ENCODE results near the gene LMX1B.
"Not testable (repeated sequence)": the region's sequence is repeated elsewhere in the genome, so short reads cannot be mapped to it uniquely, and the experiment has no call there.

The LMX1B gene

GRCh38 chr9:126700296-126700695 is 86.6 kb downstream of the LMX1B start:
- DNase-seq = no peak

GRCh38 chr9:126700903-126701812 is 87.4 kb downstream of the LMX1B start:
- DNase-seq = no peak

DNA sequence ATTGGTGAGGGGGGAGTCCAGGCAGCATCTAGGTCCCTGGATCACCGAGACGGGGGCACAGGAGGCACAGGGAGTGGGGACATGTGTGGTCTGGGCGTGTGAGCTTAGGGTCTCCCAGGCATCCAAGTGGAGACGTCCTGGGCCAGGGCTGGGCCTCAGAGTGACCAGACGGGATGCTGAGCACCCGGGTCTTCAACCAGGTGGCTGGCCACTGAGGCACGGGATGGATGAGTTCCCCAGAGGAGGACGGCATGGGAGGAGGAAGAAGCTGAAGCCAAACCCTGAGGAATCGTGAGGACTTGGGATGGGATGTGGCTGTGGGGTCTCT is 88.0 kb downstream of the LMX1B start:
- no peak for DNase-seq

DNA sequence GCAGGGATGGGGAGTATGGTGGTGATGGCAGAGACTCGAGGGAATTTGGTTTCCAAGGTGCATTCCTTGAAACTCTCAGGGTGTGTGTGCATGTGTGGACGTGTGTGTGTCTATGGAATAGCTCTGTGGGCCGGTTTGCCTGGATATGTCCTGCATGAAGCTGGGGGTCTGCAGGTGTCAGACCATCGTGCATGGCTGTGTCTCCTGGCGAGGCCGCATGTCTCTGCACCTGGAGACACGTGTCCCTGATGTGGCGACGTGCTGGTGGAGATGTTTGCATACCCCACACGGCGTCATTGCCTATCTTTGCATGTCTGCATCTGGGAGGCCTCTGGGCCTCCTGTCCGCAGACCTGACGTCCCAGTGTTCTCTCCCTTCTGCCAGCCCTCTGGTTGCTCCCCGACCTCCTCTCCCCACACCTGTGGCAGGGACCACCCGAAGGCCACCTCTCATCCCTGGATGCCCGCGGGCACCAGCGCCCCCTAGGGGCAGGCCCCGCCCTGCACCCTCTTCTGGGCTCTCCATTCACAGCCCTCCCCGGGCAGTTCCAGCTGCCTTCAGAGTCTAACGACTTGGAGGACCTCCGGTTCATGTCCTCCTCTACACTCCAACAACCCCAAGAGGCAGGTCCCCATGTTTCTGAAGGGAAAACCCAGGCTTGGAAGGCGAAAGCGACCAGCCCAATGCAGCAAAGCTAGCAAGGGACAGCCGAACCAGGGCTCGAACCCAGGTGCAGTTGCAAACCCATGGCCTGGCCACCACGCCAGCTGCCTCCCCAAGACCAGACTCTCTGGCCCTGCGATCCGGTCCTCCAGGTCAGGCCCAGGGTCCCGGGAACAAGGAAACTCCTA is 88.6 kb downstream of the LMX1B start:
- DNase-seq = no peak

DNA sequence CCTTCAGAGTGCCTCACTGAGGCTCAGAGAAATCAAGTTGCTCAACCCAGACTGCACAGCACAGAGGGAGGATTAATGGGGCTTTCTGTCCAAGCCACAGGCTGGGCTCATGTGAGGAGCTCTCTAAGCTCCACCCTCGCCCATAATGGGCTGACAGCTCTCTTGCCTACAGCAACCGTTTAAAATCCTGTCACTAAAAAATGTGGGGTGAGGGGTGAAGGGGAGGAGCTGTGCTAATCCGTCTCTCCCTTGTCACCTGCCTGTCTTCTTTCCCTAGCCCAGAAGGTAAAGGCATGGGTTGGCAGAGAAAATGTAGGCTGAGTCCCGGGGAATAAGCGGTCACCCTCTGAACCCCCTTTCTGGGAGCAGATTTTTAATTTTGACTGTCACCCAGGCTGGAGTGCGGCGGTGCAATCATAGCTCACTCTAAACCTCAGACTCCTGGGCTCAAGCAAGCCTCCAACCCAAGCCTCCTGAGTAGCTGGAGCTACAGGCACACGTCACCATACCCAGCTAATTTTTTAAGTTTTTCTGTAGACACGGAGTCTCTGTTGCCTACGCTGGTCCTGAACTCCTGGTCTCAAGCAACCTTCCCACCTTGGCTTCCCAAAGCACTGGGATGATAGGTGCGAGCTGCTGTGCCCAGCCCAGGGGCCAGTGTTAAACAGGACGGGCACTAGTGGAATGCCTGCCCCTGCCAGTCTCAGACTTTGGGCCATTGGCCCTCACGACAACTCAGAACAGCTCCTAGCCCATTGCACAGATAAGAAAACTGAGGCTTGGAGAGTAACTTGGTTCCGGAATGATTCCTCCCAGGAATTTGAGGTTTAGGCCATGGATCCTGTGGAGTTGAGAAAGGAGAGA is 89.5 kb downstream of the LMX1B start:
- no peak for DNase-seq

GRCh38 chr9:126703866-126704156 is 90.1 kb downstream of the LMX1B start:
- no peak for DNase-seq

- DNase-seq = no peak
Measured at GRCh38 chr9:126704157-126704891, 90.6 kb downstream of the LMX1B start.

DNA sequence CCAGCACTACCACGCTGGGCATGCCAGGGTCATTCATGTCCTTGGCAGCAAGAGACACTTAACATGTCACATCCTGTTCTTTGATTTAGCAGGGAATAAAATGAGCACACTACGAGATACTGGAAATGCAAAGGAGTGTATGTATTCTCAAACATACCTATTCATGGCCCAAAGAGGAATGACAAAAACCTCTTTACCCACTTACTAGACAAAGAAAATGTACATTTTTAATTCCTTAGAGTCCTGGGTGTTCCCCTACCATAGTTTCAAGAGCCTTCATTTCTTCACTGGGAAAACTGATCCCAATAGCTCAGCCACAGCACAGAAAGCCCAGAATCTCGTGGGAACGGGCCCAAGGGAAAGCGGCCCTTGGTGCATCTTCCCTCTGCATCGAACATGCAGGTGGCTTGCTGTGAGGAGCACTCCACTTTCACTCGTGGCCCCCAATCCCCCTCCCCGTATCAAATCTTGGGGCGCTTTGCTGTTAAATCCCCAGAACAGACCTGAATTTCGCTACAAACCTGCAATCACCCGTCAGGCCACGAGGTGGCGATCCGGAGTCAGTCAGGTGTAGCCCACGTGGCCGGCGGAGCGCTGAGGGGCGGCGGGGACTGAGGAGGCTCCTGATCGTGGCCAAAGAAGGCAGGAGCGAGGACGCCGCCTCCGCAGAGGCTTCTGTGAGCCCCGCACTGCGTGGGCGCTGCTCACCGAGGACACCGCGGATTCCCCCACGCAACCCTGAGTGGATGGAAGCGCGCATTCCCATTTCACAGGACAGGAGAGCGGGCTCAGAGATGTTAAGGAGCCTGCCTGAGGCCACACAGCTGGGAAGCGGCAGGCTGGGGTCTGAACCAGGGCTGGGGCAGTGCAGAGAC is 91.4 kb downstream of the LMX1B start:
- DNase-seq = peak; percentile 76

DNA sequence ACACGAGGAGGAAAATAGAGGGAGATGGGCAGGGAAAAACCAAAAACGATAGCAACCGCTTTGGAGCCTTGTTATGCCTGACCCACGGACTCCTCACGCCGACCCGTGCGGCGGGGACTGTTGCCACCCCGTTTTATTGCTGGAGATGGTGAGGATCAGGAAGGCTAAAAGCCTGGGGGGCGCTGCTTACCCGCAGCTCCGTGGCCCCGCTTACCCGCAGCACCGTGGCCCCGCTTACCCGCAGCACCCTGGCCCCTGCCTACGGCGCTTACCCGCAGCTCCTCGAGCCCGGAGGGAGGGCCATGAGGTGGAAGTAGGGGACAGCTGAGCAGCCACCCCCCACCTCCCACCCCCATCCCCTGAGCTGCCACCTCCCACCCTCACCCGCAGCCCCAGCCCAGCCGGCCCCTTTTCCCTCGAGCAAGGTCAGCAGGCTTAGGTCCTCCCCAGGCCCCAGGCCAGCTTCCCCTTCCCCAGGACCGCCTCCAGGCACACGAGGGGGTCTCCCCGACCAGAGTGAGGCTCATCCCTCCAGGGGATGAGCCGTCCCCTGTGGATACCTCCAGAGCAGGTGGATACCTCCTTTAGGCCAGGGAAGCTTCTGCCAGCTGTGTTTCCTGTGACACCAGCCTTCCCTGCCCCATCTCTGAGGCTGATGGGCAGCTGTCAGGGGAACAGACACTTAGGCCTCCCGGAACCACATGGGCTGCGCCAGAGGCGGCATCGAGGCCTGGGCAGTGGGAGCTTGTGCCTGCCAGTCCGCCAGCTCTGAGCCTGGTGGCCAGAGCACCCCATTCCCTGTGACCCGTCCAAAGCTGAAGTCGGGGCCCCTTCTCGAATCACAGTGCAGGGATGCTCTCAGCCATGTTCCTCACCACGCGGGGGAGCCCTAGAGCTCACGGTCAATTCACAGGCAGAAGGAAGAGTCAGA is 92.3 kb downstream of the LMX1B start:
- peak; percentile 57 for DNase-seq

- no peak for DNase-seq
Measured at GRCh38 chr9:126706698-126707053, 92.9 kb downstream of the LMX1B start.

DNA sequence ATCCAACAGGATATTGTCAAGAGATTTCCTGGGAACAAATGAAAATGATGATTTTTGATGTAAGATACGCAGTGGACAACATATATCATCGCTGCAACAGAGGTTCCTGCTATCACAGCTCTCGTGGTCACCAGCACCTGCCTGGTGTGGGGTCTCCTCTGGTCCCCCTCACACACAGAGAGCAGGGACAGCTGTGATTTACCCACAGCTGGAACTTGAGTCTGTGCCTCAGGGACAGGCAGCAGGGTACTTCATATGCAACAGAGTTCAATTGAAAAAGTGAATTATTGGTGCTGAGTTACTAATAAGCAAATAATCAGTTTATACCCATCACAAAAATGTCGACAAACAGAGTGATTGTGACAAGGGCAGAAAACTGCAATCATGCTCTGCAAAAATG is 93.4 kb downstream of the LMX1B start:
- DNase-seq = no peak

- not testable (repeated sequence) for DNase-seq
Measured at GRCh38 chr9:126707712-126708111, 94.0 kb downstream of the LMX1B start.

GRCh38 chr9:126708178-126708577 is 94.5 kb downstream of the LMX1B start:
- no peak for DNase-seq

DNA sequence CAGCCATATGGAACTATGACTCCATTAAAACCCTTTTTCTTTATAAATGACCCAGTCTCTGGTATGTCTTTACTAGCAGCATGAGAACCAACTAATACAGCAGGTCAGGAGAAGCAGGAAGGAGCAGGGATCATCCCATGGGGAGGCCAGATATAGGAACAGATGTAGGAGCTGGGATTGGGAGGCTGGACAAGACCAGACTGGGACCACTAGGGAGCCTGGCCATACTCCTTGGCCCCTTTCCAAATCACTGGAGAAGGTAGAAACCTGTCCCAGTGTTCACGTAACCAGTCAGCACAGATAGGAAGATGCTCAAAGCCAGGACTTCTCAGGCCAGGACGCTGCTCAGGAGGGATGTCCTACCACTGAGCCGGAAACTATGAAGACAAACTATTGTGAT is 95.5 kb downstream of the LMX1B start:
- no peak for DNase-seq

- no peak for DNase-seq
Measured at GRCh38 chr9:126715382-126715781, 101.7 kb downstream of the LMX1B start.

GRCh38 chr9:126717441-126717840 is 103.7 kb downstream of the LMX1B start:
- not testable (repeated sequence) for DNase-seq

GRCh38 chr9:126719618-126720031 is 105.9 kb downstream of the LMX1B start:
- DNase-seq = peak; percentile 81

DNA sequence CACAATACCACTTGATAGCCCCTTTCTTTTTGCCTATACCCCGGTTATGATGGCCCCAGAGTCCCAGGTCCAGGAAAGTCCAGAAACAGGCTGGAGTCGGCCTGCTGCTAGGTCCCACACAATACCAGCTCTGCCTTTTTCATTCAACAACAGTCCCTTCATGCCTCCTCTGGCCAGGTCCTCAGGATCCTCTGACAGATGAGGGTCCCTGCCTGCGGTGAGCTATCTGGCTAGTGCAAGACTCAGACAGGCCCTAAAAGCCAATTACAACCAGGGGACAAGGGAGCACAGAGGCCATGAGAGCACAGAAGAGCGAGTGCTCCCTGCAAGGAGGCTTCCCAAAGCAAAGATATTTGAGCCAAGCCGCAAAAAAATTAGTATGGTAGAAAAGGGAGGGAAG is 106.3 kb downstream of the LMX1B start:
- DNase-seq = no peak

DNA sequence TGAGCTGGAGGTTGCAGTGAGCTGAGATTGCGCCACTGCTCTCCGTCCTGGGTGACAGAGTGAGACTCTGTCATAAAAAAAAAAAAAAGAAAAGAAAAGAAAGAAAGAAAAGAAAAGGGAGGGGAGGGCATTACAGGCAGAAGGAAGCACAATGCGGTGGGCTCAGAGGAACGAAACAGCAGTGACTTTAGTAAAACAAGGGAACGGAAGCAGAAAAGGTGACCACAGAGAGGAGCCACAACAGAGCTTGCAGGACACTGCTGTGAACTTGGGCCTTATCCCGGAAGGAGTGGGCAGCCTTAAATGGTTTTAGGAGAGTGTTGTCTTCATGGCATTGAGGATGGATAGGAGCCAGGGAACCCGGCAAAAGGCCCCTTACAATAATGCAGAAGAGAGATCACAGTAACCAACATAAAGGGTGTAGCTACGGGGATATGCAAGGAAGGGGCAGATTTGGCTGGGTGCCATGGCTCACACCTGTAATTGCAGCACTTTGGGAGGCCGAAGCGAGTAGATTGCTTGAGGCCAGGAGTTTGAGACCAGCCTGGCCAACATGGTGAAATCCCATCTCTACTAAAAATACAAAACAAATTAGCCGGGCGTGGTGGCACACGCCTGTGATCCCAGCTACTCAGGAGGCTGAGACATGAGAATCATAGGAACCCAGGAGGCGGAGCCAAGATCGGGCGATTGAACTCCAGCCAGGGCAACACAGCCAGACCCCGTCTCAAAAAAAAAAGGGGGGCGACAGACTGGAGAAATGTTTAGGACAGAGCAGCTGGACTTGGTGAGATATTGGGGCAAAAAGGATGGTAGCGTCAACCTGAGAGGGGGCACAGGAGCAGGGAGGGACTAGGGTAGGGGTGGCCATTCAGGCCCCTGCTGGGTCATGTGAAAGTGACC is 107.2 kb downstream of the LMX1B start:
- no peak for DNase-seq

Data from activated CD4-positive, alpha-beta T cell treated with anti-CD3 and anti-CD28 coated beads for 1 hour (primary cell).